Activated CD8-positive, alpha-beta memory T cell treated with anti-CD3 and anti-CD28 coated beads for 4 hours (primary cell): Measurements from ENCODE around the gene INO80E.
"Not testable (repeated sequence)": the region's sequence is repeated elsewhere in the genome, so short reads cannot be mapped to it uniquely, and the experiment has no call there.

Source experiments
- DNase-seq, 2 donors: peaks; one replicate each; pipeline ENCODE4 v3.0.0-alpha.2; 2020; ENCODE audit warnings: low read depth in 2 of 2

The INO80E gene

DNA sequence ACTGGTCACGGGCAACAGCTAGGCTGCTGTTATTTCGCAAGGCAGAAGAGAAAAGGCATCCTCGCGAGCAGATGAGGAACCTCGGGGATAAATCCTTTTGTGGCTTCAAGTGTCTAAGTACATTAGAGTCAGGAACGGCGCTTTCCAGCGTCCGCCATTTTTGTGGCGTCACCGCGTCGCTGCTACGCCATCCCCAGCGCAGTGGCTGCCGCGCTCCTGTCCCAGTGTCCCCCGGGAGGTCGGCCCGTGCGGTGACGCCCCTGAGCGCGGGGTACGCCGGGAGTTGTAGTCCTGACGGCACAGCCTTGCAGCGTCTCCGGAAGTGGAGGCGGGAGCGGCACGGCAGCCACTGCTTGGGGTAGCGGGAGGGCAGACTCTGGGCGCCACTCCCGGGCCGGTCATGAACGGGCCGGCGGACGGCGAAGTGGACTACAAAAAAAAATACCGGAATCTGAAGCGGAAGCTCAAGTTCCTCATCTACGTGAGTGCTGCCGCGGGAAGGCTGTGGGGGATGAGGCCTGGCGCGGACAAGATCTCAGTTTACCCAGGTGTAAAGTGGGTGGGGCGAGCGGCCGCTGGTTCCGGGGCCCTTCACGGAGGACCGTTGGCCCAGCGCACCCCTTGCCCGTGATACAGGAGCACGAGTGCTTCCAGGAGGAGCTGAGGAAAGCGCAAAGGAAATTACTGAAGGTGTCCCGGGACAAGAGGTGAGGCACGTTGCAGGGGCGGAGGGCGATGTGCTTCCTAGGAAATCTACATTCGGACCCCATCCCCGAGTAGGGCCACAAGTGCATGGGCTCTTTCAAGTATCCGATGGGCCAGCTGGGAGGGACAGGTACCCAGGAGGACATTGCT, at the start of gene INO80E:
TSS of gene INO80E (plus strand) at position 331 of the 855 bp plus-strand sequence. CDS start at position 401, 70 bp downstream.
- DNase-seq, result peak; percentile 99

GRCh38 chr16:29947897-29948296, 48.1 kb upstream of the INO80E start:
- DNase-seq, result no peak

- DNase-seq, result no peak
These were observed 45.1 kb upstream of the INO80E start for GRCh38 chr16:29950806-29951461.

DNA sequence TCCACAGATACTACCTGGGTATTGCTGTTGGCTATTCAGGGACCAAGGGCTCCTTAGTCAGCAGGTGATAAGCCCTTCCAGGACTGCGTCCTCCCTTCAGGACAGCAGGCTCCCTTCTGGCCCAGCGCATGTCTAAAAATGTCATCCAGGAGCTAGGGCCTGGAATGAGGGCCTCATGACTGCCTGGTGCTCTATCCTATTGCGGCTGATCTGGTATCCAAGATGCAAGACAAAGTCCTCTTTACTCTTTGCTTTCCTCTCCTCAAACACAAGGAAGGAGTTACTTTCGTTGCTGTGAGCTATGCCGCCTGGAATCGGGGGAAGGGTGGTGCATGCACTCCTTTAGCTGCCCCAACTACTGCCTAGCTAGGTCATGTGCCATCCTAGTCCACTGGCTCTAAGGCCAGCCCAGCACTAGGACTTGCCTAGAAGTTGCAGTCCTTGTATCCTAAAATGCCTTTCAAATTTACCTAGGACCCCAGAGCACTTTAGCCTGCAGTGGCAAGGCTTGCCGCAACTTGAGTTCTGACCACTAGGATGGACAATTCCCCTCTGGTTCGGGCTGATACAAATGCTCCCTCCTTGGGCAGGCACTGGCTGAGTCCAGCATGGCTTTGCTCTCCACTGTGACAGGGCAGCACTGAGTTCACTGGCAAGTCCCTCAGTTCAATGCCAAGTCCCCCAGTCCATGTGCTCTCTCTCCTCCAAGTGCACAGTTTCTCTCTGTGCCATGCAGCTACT, 44.2 kb upstream of the INO80E start:
- no peak for DNase-seq

DNA sequence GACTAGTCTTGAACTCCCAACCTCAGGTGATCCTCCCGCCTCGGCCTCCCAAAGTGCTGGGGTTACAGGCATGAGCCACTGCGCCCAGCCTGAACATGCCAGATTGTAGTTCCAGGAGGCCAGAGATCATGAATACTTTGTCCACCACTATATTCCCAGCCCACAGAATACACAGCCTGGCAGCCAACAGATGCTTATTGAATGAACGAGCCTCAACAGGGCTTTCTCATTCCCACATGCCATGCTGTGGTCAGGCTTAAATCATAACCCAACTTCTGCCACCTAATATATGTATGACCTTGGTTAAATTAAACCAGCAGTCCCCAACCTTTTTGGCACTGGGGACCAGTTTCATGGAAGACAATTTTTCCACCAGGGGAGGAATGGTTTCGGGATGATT, 37.3 kb upstream of the INO80E start:
- no peak for DNase-seq

- DNase-seq, result no peak
These were observed 36.7 kb upstream of the INO80E start for GRCh38 chr16:29959293-29959692.

- not testable (repeated sequence) for DNase-seq
These were observed 36.2 kb upstream of the INO80E start for GRCh38 chr16:29959821-29960220.

GRCh38 chr16:29961127-29961478, 34.9 kb upstream of the INO80E start:
- DNase-seq, result no peak

- DNase-seq, result peak; percentile 82 to 88
These were observed 34.3 kb upstream of the INO80E start, which contains the start of gene TMEM219 for GRCh38 chr16:29961479-29962343. Gene TMEM219 (plus strand): TSS chr16:29962079. CDS start chr16:29963144, 1,065 bp downstream.

- DNase-seq, result no peak
These were observed 33.6 kb upstream of the INO80E start for GRCh38 chr16:29962344-29962994.

GRCh38 chr16:29963021-29963743, 32.9 kb upstream of the INO80E start:
- DNase-seq, result no peak

DNA sequence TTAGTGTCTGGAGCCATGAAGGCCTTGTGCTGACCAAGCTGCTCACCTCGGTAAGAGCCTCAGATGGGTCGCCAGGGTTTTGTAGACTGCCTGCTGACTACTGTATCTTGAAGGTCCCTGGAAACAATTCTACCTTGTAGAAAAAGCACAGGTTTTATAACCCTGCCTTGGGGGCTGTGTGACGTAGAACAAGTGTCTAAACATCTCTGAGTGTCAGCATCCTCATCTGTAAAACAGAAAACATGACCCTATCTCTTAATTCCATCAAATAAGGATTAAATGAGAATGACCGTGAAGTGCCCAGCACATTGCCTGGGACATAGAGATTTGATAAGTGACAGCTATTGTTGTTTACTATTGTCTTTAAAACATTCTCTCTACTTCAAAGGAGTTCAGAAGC, 27.8 kb upstream of the INO80E start:
- DNase-seq, result no peak

- DNase-seq, result no peak
These were observed 24.7 kb upstream of the INO80E start for GRCh38 chr16:29971304-29971703.

DNA sequence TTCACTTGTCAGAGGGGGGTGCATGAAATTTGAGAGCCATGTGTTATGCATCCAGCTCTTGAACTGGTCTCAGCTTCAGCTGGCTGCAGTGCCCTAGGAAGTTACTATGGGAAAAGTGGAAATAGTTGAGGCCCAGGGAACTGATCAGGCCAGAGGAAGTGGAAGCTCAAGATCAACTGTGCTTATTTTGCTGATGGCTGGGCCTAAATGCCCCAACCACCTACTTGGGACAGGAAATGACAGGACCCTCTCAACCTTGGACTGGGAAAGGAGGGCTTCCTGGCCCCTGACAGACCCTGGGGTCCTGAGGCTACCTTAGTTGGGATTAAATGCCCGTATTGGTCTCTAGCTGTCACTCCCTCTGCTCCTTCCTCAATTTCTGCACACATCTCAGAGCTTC, 23.5 kb upstream of the INO80E start:
- no peak for DNase-seq

DNA sequence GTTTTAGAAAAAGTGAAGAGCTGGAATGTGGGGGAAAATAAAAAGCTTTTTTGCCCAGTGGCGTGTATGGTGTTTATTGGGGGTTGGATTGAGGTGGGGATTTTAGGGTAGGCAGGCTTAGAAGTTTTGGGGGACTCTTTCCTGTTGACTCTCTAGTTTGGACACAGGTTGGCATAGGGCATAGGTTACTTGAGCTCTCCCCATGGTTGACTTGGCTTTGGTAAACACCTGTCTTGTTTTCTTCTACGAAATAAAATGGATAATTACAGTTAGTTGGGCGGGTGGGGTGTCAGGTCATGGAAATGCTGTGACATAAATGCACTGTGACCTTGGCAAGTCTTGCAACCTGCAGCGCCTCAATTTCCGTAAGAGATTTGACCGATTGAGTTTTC, 23.1 kb upstream of the INO80E start:
- no peak for DNase-seq

DNA sequence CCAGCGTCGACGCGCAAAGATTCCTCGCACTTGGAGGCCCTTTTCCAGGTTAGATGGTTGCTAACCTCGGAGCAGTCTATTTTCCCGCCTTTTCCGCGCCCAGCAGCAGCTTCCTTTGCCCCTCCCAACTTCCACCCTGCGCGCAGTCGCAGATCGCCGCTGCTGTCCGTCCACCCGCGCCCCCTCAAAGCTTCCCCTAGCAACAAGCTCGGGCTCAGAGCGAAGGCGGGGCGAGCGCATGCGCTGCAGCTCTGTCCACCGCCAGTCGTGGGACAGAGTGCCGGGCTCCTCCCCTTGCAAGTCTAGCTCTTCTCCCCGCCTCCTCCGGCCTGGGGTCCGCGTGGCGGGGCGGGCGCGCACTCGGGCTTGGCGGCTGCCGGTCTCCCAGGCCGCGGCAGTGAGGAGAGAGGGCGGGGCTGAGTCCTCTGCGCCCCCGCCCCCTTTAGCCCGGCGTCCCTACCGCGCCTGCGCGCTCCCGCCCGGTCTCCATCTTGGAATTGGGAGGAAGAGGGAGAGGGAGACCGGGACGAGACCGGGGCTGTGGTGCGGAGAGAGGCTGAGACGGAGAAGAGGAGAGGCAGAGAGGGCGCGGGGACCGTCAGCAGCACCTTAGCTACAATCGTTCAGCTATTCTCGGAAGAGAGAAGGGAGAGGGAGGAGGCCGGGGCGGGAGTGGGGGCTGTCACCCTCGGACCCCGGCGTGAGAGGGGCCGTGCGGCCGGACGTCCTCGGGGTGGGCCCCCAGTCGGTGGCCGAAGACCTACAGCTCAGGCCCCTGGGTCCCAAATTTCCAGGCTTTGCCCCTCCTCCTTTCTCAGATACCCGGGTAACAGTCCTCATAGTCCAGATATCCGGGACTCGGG, 22.4 kb upstream of the INO80E start, which contains the start of gene TAOK2:
TSS of gene TAOK2 (plus strand) at position 485 of the 863 bp plus-strand sequence. CDS start 3,905 bp downstream, outside the sequence.
- peak; percentile 90 to 92 for DNase-seq

GRCh38 chr16:29974291-29975133, 21.5 kb upstream of the INO80E start:
- DNase-seq, result no peak

- DNase-seq, result no peak
These were observed 20.9 kb upstream of the INO80E start for GRCh38 chr16:29975134-29975538.
